Coronary artery (tissue), 2 donors: ENCODE data around the gene BNIP5.

Source experiments
- DNase-seq: peaks from one replicate; pipeline ENCODE4 v3.0.0-alpha.2; 2017; ENCODE audit warnings: low spot score
- H3K27ac ChIP-seq, 2 donors: fragments of 200-600 bp; sonication (generic); one replicate each; pipeline ENCODE4 v1.5.1; 2016 to 2019
- H3K4me3 ChIP-seq: fragments of 200-600 bp; sonication (generic); 2 replicates; pipeline ENCODE4 v1.5.1; 2016; ENCODE audit warnings: mild to moderate bottlenecking, moderate library complexity
- TF ChIP-seq, protein P1 (sequence below): fragments of 200-600 bp; sonication (generic); IDR thresholded peaks from one replicate; pipeline ENCODE4 v1.5.1; 2019; ENCODE audit warnings: antibody characterized with exemption

BNIP5 gene, protein sequence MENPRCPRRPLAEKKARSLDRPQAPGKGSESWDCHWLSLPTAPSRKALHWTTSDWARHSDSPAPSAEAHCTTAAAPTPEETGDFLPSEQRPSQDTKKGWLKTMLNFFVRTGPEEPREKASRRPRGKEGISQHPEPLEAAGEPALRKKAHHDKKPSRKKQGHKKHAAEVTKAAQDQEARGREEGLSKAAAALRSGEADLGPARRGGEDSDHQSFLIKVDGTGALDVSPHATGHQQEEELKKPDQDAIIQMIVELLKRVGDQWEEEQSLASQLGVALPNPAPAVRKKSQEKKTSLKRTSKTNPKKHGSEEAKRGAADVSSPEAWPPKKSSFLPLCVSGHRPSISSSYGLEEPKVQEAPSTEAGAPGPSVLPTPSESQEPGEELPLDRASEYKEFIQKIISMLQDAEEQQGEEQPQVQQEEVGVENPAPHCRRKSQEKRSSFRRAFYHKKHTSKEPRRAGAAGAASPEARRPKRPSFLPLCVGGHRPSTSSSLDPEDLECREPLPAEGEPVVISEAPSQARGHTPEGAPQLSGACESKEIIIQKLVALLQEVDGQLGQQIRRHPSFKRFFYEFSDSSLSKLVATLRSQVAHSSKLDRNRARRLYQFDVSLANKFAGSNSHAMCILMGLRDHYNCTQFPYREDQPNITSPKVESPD

DNA sequence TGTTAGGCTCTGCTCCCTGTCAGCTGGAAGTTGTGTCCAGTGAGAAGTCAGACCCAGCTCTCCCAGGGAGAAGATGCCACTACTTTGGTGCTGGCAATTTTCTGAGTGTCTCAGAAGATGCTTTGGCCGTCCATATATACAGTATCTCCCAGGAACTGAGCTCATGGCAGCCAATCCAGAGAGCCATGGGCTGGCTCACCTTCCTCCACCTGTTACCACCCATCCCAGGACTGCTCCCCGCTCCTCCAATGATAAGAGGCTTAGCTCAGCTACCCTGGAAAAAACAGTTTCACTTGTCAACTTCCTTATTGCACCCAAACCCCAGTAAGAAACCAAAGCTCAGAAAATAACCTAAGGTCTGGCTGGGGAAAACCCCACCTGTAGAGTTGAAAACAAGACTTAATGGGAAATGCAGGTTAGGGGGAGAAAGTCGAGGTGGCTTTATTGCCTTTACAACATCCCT, at the start of gene BNIP5:
Gene BNIP5 (minus strand): TSS at position 110 of the 463 bp plus-strand sequence. CDS start 6,198 bp downstream, outside the sequence.
- TF ChIP-seq, protein P1, sequence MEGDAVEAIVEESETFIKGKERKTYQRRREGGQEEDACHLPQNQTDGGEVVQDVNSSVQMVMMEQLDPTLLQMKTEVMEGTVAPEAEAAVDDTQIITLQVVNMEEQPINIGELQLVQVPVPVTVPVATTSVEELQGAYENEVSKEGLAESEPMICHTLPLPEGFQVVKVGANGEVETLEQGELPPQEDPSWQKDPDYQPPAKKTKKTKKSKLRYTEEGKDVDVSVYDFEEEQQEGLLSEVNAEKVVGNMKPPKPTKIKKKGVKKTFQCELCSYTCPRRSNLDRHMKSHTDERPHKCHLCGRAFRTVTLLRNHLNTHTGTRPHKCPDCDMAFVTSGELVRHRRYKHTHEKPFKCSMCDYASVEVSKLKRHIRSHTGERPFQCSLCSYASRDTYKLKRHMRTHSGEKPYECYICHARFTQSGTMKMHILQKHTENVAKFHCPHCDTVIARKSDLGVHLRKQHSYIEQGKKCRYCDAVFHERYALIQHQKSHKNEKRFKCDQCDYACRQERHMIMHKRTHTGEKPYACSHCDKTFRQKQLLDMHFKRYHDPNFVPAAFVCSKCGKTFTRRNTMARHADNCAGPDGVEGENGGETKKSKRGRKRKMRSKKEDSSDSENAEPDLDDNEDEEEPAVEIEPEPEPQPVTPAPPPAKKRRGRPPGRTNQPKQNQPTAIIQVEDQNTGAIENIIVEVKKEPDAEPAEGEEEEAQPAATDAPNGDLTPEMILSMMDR, result no peak
- Histone ChIP-seq H3K27ac (no peak within 1 kb of the TSS), H3K4me3 (no peak within 1 kb of the TSS)
- DNase-seq, result no peak

DNA sequence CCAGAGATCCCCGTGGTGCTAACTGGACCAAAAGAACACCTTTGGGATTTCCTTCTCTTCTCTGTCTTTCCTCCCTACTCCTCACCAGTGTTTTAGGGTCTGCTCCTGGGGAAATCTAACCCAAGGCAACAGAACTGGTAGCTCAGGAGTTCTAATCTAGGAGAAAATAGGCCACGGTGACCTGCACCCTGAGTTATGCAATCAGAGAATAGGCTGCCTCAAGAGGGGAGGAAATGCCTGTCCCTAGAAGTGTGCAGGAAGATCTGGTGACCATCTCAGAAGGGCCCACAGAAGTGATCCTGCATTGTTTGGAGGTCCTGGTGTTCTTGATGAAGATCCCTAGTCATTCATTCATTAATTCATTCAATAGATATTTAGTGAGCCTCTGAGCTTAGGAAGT, 47.4 kb upstream of the BNIP5 start:
- no peak for DNase-seq
- Histone ChIP-seq H3K27ac (no peak overlapping the region), H3K4me3 (no peak overlapping the region)
- TF ChIP-seq, protein P1, result no peak

DNA sequence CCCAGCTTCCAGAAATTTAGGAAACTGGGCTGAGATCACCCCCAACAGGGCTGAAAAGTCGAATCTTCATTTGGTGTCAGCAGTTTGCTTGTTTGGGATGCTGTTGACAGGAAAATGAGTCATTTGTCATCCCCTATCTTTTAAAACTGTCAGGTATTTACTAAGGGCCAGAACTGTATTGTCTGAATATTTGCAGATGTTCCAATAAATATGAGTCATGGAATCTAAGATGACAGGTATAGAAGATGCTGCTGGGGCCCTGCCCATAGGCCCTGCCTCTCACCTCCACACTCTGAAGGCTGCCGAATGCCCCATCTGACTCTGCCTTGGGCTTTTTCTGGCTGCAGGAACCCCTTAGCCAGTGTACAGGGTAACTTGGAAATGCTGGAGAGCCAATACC, 46.9 kb upstream of the BNIP5 start:
- DNase-seq, result no peak
- H3K4me3 ChIP-seq, result no peak overlapping the region

DNA sequence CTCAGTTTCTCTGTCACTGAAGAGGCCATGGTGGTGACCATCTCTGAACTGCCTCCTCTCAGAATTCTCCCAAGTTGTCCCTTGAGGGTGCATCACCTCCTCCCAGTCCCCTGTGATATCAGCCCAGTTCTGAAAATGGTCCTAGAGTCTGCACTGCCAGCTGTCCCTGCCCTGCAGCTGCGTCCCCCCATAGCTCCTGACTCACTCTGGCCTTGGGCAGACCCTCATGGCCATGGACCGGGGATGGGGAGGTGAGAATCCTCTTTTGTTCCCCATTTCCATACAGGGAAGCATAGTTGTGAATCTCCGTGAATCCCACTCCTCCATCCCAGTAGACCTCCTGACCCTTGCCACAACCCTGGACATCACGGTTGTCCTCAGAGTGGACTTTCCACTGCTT, 46.3 kb upstream of the BNIP5 start:
- H3K4me3 ChIP-seq, result no peak overlapping the region
- no peak for DNase-seq
- H3K27ac ChIP-seq, result no peak overlapping the region
- TF ChIP-seq, protein P1, result no peak

More for the DNA sequence above, 46.9 kb upstream of the BNIP5 start:
- no peak overlapping the region for H3K27ac ChIP-seq
- TF ChIP-seq, protein P1, result no peak

DNA sequence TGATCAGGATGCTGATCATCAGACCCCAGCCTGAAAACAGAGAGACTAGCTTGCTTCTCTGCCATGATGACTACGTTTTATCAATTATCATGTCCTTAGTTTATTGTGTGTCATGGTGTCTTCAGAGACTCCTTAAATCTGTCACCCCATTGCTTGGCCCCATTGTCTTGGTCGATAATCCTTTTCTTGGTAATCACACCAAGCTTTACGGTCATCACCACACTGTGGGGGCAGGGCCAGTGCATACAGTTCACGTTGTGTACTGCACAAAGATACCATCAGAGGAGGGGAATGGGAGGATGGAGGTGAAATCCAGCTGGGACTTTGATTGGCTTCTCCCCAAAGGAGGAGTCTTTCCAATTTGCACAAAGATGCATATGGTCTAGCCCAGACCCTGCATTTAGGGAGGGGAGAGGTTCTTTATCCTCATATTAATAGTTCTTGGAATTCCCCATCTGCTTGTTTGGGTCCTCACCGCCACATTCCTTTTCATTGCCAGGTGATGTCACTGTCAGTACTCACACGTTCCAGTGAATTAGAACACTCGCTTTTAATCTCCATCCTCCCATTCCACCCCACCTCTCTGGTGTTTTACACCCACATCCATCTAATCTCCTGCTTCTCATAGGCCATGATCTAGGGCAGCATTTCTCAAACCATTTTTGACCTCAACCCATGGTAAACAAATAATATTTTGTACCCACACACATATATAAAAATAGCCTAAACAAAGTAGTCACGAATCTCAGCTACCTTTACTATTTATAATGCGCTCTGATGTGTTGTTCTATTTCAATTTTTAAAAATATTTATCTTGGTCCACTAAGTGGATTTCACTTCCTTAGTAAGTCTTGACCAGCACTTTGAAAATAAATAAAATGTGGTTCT, 45.1 kb upstream of the BNIP5 start:
- no peak overlapping the region for H3K4me3 ChIP-seq
- DNase-seq, result no peak
- H3K27ac ChIP-seq, result peak overlapping the region; percentile 33 to 39
- TF ChIP-seq, protein P1, result no peak

DNA sequence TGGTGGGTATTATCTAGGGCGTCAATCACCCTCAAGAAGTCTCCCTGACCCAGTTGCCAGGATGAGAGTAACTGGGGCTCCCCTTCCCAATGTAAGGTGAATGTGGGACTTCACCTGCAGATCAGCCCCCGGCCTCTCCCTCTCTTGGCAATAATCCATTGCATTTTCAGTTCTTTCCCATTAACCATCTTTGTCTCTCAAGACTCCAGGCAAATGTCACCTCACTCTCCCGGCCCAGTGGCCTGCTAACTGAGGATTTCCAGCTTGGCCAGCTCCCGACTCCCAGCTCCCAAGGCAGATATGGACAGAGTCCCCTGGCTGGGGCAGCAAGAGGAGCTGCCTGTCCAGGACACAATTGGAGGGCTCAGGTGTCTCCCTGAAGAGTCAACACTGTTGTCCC, 43.5 kb upstream of the BNIP5 start:
- no peak for DNase-seq
- no peak overlapping the region for H3K27ac ChIP-seq
- no peak overlapping the region for H3K4me3 ChIP-seq
- TF ChIP-seq, protein P1, result no peak
